CD14-positive monocyte (primary cell): Measurements from ENCODE around the gene PLXNA4. TPM values are rescaled to one million over a fixed set of nuclear protein-coding genes. Genes with fewer than 3 reads are reported as not detected.
"Not testable (repeated sequence)": the region's sequence is repeated elsewhere in the genome, so short reads cannot be mapped to it uniquely, and the experiment has no call there.

Experiments
- DNase-seq, 3 donors: peaks; one replicate each; pipeline ENCODE4 v3.0.0-alpha.2; 2011 to 2022
- H2AFZ ChIP-seq: 2 replicates; pipeline ENCODE4 v1.6.0; 2012; ENCODE audit warnings: mild to moderate bottlenecking, low read depth, low read length, inconsistent platforms; ENCODE audit not compliant: insufficient read depth, poor library complexity, severe bottlenecking
- H3K27ac ChIP-seq, 2 donors: 1 replicate in 1 of 2; 2 replicates in 1 of 2; pipeline ENCODE4 v1.5.1; 2012 to 2013; ENCODE audit warnings: low read length in 2 of 2, control low read depth in 1 of 2, inconsistent platforms in 1 of 2, low read depth in 1 of 2, mild to moderate bottlenecking in 1 of 2
- H3K27me3 ChIP-seq, 2 donors: one replicate each; pipeline versions ENCODE4 v1.6.0 to v1.6.1; 2011 to 2013; ENCODE audit warnings: low read length in 2 of 2; ENCODE audit not compliant: control insufficient read depth in 2 of 2, insufficient read depth in 2 of 2
- H3K36me3 ChIP-seq, 2 donors: replicated peaks in 1 of 2; 1 replicate in 1 of 2; 2 replicates in 1 of 2; pipeline versions ENCODE4 v1.5.1 to v1.6.1; 2012 to 2013; ENCODE audit warnings: low read length in 2 of 2, control low read depth in 1 of 2, inconsistent platforms in 1 of 2, mild to moderate bottlenecking in 1 of 2; ENCODE audit not compliant: insufficient read depth in 2 of 2, control insufficient read depth in 1 of 2
- H3K4me1 ChIP-seq, 2 donors: 1 replicate in 1 of 2; 2 replicates in 1 of 2; pipeline versions ENCODE4 v1.5.1 to v1.6.1; 2012 to 2013; ENCODE audit warnings: low read length in 2 of 2, control low read depth in 1 of 2, inconsistent platforms in 1 of 2, mild to moderate bottlenecking in 1 of 2, moderate library complexity in 1 of 2; ENCODE audit not compliant: insufficient read depth in 2 of 2, control insufficient read depth in 1 of 2
- H3K4me2 ChIP-seq: replicated peaks from 2 replicates; pipeline ENCODE3; 2012; ENCODE audit warnings: low read length, moderate library complexity, mild to moderate bottlenecking; ENCODE audit not compliant: poor library complexity, severe bottlenecking; ENCODE audit errors: extremely low read depth
- H3K4me3 ChIP-seq, 3 experiments: fragments of 200-600 bp in 1 of 3; sonication (generic) in 1 of 3; replicated peaks in 1 of 3; 1 replicate in 2 of 3; 2 replicates in 1 of 3; pipeline ENCODE4 v1.5.1; 2011 to 2013; ENCODE audit warnings: low read length in 3 of 3, mild to moderate bottlenecking in 3 of 3, control low read depth in 2 of 3, low read depth in 2 of 3, inconsistent platforms in 1 of 3, moderate library complexity in 1 of 3
- H3K79me2 ChIP-seq: 2 replicates; pipeline ENCODE4 v1.6.0; 2012; ENCODE audit warnings: mild to moderate bottlenecking, control low read depth, inconsistent platforms, low read length, moderate library complexity; ENCODE audit not compliant: insufficient read depth
- H3K9ac ChIP-seq: 2 replicates; pipeline ENCODE4 v1.6.0; 2017; ENCODE audit warnings: low read length, mild to moderate bottlenecking; ENCODE audit not compliant: insufficient read depth, poor library complexity, severe bottlenecking
- H3K9me3 ChIP-seq, 2 donors: replicated peaks in 1 of 2; 1 replicate in 1 of 2; 2 replicates in 1 of 2; pipeline versions ENCODE4 v1.5.1 to v1.6.1; 2012 to 2013; ENCODE audit warnings: low read length in 2 of 2, control low read depth in 1 of 2; ENCODE audit not compliant: control insufficient read depth in 1 of 2, insufficient read depth in 1 of 2
- H4K20me1 ChIP-seq: 2 replicates; pipeline ENCODE4 v1.6.0; 2012; ENCODE audit warnings: mild to moderate bottlenecking, low read length, control low read depth, moderate library complexity; ENCODE audit not compliant: insufficient read depth
- H3K27ac Mint-ChIP-seq, 7 donors: one replicate each; pipeline ENCODE4 v1.8.0; 2020; ENCODE audit warnings: mild to moderate bottlenecking in 7 of 7, mixed read lengths in 7 of 7, moderate library complexity in 6 of 7, inconsistent platforms in 2 of 7
- H3K27me3 Mint-ChIP-seq, 3 donors: one replicate each; pipeline ENCODE4 v1.8.0; 2021 to 2022; ENCODE audit warnings: low read depth in 3 of 3, mild to moderate bottlenecking in 3 of 3, mixed read lengths in 3 of 3, moderate library complexity in 3 of 3, inconsistent platforms in 1 of 3
- H3K36me3 Mint-ChIP-seq, 2 donors: one replicate each; pipeline ENCODE4 v1.8.0; 2020; ENCODE audit warnings: mixed read lengths in 2 of 2, inconsistent platforms in 1 of 2, mild to moderate bottlenecking in 1 of 2
- H3K4me1 Mint-ChIP-seq: one replicate; pipeline ENCODE4 v1.8.0; 2020; ENCODE audit warnings: mild to moderate bottlenecking, mixed read lengths
- H3K4me3 Mint-ChIP-seq, 2 donors: one replicate each; pipeline ENCODE4 v1.8.0; 2020; ENCODE audit warnings: mild to moderate bottlenecking in 2 of 2, mixed read lengths in 2 of 2, moderate library complexity in 1 of 2
- H3K9me3 Mint-ChIP-seq, 7 donors: one replicate each; pipeline ENCODE4 v1.8.0; 2020 to 2022; ENCODE audit warnings: mixed read lengths in 7 of 7, mild to moderate bottlenecking in 6 of 7, moderate library complexity in 6 of 7, inconsistent platforms in 2 of 7
- WGBS: methylation state at CpG from one replicate; pipeline ENCODE4 v1.1.5; 2013; ENCODE audit warnings: missing lambda C conversion rate; ENCODE audit not compliant: insufficient coverage; 5-methylcytosine and 5-hydroxymethylcytosine counted together
- intact Hi-C, 2 donors: fragments of 100-400 bp; cut with micrococcal nuclease; formaldehyde crosslinking; loops; one replicate each; pipeline versions ENCODE4 v1.15.0 to v1.15.1; 2023
- polyA plus RNA-seq, 3 donors: library from polyadenylated mRNA; depleted of rRNA in 1 of 3; unstranded in 2 of 3; stranded (reverse) in 1 of 3; fragments of 300-500 nt in 2 of 3; fragments of >200 nt in 1 of 3; fragmentation: Illumina TruSeq in 2 of 3; gene quantifications; 1 replicate in 2 of 3; 2 replicates in 1 of 3; pipeline ENCODE4 v1.2.3, GENCODE V29; 2012 to 2021
- TF ChIP-seq, protein P1 (sequence below): fragments of 200-600 bp; IDR thresholded peaks from one replicate; pipeline ENCODE4 v1.8.0; 2022; ENCODE audit warnings: antibody characterized with exemption, mild to moderate bottlenecking

Gene PLXNA4
- polyA plus RNA-seq, 3 donors, result not detected

DNA sequence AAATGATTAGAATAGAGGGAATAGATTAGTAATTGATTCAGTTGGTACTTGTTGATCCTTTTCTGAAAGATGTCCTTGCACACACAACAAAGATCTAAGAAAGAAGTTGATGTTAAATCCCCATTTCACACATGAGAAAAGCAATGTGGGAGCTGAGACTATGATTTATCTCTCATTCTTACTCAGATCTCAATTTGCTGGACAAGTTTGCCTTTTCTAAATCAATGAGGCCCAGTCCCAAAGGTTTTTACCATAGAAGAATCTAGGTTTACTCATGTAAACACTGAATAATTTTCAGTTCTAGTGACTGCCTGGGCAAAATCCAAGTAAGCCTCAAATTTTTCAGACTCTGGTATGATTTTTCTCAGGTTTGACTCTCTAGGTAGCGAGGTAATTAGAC is 25.5 kb upstream of the PLXNA4 start:
- no peak overlapping the region for H3K4me3 ChIP-seq
- no peak overlapping the region for H2AFZ ChIP-seq
- H4K20me1 ChIP-seq, result no peaks in the 10 kb centered on the region
- Mint-ChIP-seq H3K27ac (no peak overlapping the region), H3K36me3 (no peaks in the 10 kb centered on the region), H3K4me1 (no peaks in the 10 kb centered on the region), H3K9me3 (no peaks in the 10 kb centered on the region), H3K27me3 (peaks cover 0 to 3% (median 0%) of the 10 kb centered on the region in 3 donors), H3K4me3 (no peak overlapping the region)
- intact Hi-C loops, result no loop called here
- no peaks in the 10 kb centered on the region for H3K4me1 ChIP-seq
- H3K79me2 ChIP-seq, result no peaks in the 10 kb centered on the region
- H3K36me3 ChIP-seq, result no peaks in the 10 kb centered on the region
- no peak overlapping the region for H3K4me2 ChIP-seq
- no peak overlapping the region for H3K9ac ChIP-seq
- no peak for DNase-seq
- no peak overlapping the region for H3K27ac ChIP-seq
- 100% methylated on average over 1 of the region's 1 CpG for WGBS
- no peaks in the 10 kb centered on the region for H3K27me3 ChIP-seq
- H3K9me3 ChIP-seq, result no peaks in the 10 kb centered on the region
- TF ChIP-seq, protein P1, sequence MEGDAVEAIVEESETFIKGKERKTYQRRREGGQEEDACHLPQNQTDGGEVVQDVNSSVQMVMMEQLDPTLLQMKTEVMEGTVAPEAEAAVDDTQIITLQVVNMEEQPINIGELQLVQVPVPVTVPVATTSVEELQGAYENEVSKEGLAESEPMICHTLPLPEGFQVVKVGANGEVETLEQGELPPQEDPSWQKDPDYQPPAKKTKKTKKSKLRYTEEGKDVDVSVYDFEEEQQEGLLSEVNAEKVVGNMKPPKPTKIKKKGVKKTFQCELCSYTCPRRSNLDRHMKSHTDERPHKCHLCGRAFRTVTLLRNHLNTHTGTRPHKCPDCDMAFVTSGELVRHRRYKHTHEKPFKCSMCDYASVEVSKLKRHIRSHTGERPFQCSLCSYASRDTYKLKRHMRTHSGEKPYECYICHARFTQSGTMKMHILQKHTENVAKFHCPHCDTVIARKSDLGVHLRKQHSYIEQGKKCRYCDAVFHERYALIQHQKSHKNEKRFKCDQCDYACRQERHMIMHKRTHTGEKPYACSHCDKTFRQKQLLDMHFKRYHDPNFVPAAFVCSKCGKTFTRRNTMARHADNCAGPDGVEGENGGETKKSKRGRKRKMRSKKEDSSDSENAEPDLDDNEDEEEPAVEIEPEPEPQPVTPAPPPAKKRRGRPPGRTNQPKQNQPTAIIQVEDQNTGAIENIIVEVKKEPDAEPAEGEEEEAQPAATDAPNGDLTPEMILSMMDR, result no peak

- Histone ChIP-seq H3K4me1 (no peaks in the 10 kb centered on the region), H4K20me1 (no peaks in the 10 kb centered on the region), H3K79me2 (no peaks in the 10 kb centered on the region), H3K9me3 (no peaks in the 10 kb centered on the region), H3K27ac (no peak overlapping the region), H3K9ac (no peak overlapping the region), H3K27me3 (no peaks in the 10 kb centered on the region), H3K4me2 (no peak overlapping the region), H3K36me3 (no peaks in the 10 kb centered on the region), H2AFZ (no peak overlapping the region), H3K4me3 (no peak overlapping the region)
- peaks cover 0 to 8% (median 2%) of the 10 kb centered on the region in 3 donors for H3K27me3 Mint-ChIP-seq
- H3K27ac Mint-ChIP-seq, result no peak overlapping the region
- H3K9me3 Mint-ChIP-seq, result no peaks in the 10 kb centered on the region
- H3K4me3 Mint-ChIP-seq, result no peak overlapping the region
- H3K4me1 Mint-ChIP-seq, result no peaks in the 10 kb centered on the region
- intact Hi-C loops, result no loop called here
- H3K36me3 Mint-ChIP-seq, result no peaks in the 10 kb centered on the region
- no CpG with 5 or more reads among the region's 1 CpG for WGBS
- TF ChIP-seq, protein P1, result no peak
- no peak for DNase-seq
Observed at GRCh38 chr7:132596588-132596987, 20.3 kb upstream of the PLXNA4 start.

DNA sequence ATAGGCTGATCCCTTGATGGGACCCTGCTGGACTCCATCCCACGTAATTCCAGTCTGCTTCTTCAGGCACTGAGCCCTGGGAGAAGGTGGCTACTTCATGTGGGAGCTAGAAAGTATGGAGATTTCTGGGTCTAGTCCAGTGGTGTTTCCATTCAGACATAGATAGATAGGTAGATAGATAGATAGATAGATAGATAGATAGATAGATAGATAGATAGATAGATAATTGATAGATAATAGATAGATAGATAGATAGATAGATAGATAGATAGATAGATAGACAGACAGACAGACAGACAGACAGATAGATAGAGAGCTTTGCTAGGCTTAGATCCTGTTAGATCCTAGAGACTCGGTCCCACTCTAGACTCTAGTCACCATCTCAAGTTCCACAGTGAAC is 18.5 kb upstream of the PLXNA4 start:
- WGBS, result 100% methylated on average over 2 of the region's 2 CpGs
- H2AFZ ChIP-seq, H3K9me3 Mint-ChIP-seq, H3K9ac ChIP-seq, intact Hi-C loops, H3K4me1 ChIP-seq, H3K4me1 Mint-ChIP-seq, H3K27ac ChIP-seq, H3K4me2 ChIP-seq, H3K36me3 Mint-ChIP-seq, H3K27me3 Mint-ChIP-seq, H3K4me3 Mint-ChIP-seq, H4K20me1 ChIP-seq, H3K36me3 ChIP-seq, DNase-seq, H3K27me3 ChIP-seq, H3K9me3 ChIP-seq, H3K79me2 ChIP-seq, H3K4me3 ChIP-seq, H3K27ac Mint-ChIP-seq: not testable (repeated sequence)
